HUES6 (cell line): ENCODE results near the gene UTF1.
"Not testable (repeated sequence)": the region's sequence is repeated elsewhere in the genome, so short reads cannot be mapped to it uniquely, and the experiment has no call there.

Source experiments
- H3K27ac ChIP-seq: 2 replicates; pipeline ENCODE4 v1.7.0; 2013; ENCODE audit warnings: low read depth, mild to moderate bottlenecking, low read length, inconsistent platforms
- H3K27me3 ChIP-seq: 2 replicates; pipeline ENCODE4 v1.6.1; 2013; ENCODE audit warnings: low read length; ENCODE audit not compliant: control insufficient read depth, insufficient read depth
- H3K36me3 ChIP-seq: 2 replicates; pipeline ENCODE4 v1.6.1; 2013; ENCODE audit warnings: low read length; ENCODE audit not compliant: control insufficient read depth, insufficient read depth
- H3K4me1 ChIP-seq: 2 replicates; pipeline ENCODE4 v1.6.1; 2013; ENCODE audit warnings: low read length; ENCODE audit not compliant: control insufficient read depth, insufficient read depth
- H3K4me3 ChIP-seq: 2 replicates; pipeline ENCODE4 v1.5.1; 2013; ENCODE audit warnings: low read depth, low read length
- H3K9ac ChIP-seq: one replicate; pipeline ENCODE4 v1.6.1; 2013; ENCODE audit warnings: mild to moderate bottlenecking, low read length
- H3K9me3 ChIP-seq: 2 replicates; pipeline ENCODE4 v1.6.1; 2013; ENCODE audit warnings: low read depth, low read length; ENCODE audit not compliant: control insufficient read depth, insufficient read depth

The UTF1 gene

GRCh38 chr10:133259602-133259989, 29.6 kb downstream of the UTF1 start:
- Histone ChIP-seq H3K27me3 (peaks cover 23% of the 10 kb centered on the region), H3K9ac (no peak overlapping the region), H3K36me3 (no peaks in the 10 kb centered on the region), H3K4me3 (no peak overlapping the region), H3K9me3 (no peaks in the 10 kb centered on the region), H3K27ac (no peak overlapping the region), H3K4me1 (peaks cover 29% of the 10 kb centered on the region)

- H3K27ac ChIP-seq, result 0 out of 2 replicates have a peak overlapping the region, but pooled peaks have one; percentile 45
These were observed 31.1 kb downstream of the UTF1 start for GRCh38 chr10:133260895-133261725.

GRCh38 chr10:133261726-133262325, 31.8 kb downstream of the UTF1 start:
- peaks cover 23% of the 10 kb centered on the region for H3K27me3 ChIP-seq
- H3K9me3 ChIP-seq, result no peaks in the 10 kb centered on the region
- H3K27ac ChIP-seq, result 0 out of 2 replicates have a peak overlapping the region, but pooled peaks have one; percentile 45
- H3K4me3 ChIP-seq, result peak overlapping the region; percentile 68
- peak overlapping the region; percentile 27 for H3K9ac ChIP-seq
- H3K36me3 ChIP-seq, result no peaks in the 10 kb centered on the region
- peaks cover 29% of the 10 kb centered on the region for H3K4me1 ChIP-seq

More at GRCh38 chr10:133260895-133261725, 31.1 kb downstream of the UTF1 start:
- Histone ChIP-seq H3K9me3 (no peaks in the 10 kb centered on the region), H3K27me3 (peaks cover 23% of the 10 kb centered on the region), H3K9ac (peak overlapping the region; percentile 27), H3K4me3 (peak overlapping the region; percentile 68), H3K4me1 (peaks cover 29% of the 10 kb centered on the region), H3K36me3 (no peaks in the 10 kb centered on the region)

- H3K4me1 ChIP-seq, result peaks cover 21% of the 10 kb centered on the region
- H3K36me3 ChIP-seq, result no peaks in the 10 kb centered on the region
- H3K9ac ChIP-seq, result no peak overlapping the region
- no peaks in the 10 kb centered on the region for H3K9me3 ChIP-seq
- H3K27me3 ChIP-seq, result peaks cover 23% of the 10 kb centered on the region
- H3K4me3 ChIP-seq, result no peak overlapping the region
- H3K27ac ChIP-seq, result no peak overlapping the region
These were observed 32.7 kb downstream of the UTF1 start for GRCh38 chr10:133262696-133263095.

GRCh38 chr10:133263674-133264073, 33.7 kb downstream of the UTF1 start:
- Histone ChIP-seq H3K36me3 (no peaks in the 10 kb centered on the region), H3K9ac (no peak overlapping the region), H3K4me3 (no peak overlapping the region), H3K27me3 (peaks cover 23% of the 10 kb centered on the region), H3K4me1 (peaks cover 15% of the 10 kb centered on the region; the same call in 1 of the 2 replicates), H3K9me3 (no peaks in the 10 kb centered on the region), H3K27ac (no peak overlapping the region)

GRCh38 chr10:133264461-133264860, 34.4 kb downstream of the UTF1 start:
- Histone ChIP-seq H3K4me1 (peaks cover 10% of the 10 kb centered on the region; the same call in 1 of the 2 replicates), H3K36me3 (no peaks in the 10 kb centered on the region), H3K9ac (no peak overlapping the region), H3K27ac (no peak overlapping the region), H3K27me3 (peaks cover 23% of the 10 kb centered on the region), H3K9me3 (no peaks in the 10 kb centered on the region), H3K4me3 (no peak overlapping the region)

- H3K9ac ChIP-seq, H3K9me3 ChIP-seq, H3K4me3 ChIP-seq, H3K36me3 ChIP-seq, H3K27ac ChIP-seq: not testable (repeated sequence)
- Histone ChIP-seq H3K4me1 (peaks cover 10% of the 10 kb centered on the region; the same call in 1 of the 2 replicates), H3K27me3 (peaks cover 23% of the 10 kb centered on the region)
These were observed 35.0 kb downstream of the UTF1 start for GRCh38 chr10:133265052-133265451.

- H3K4me3 ChIP-seq, result no peak overlapping the region
- H3K27me3 ChIP-seq, result peaks cover 20% of the 10 kb centered on the region
- H3K27ac ChIP-seq, result no peak overlapping the region
- H3K4me1 ChIP-seq, result peaks cover 8% of the 10 kb centered on the region; the same call in 1 of the 2 replicates
- H3K9ac ChIP-seq, result no peak overlapping the region
- no peaks in the 10 kb centered on the region for H3K36me3 ChIP-seq
- no peaks in the 10 kb centered on the region for H3K9me3 ChIP-seq
These were observed 36.2 kb downstream of the UTF1 start for GRCh38 chr10:133266056-133266795.

- H3K9me3 ChIP-seq, result no peaks in the 10 kb centered on the region
These were observed 37.3 kb downstream of the UTF1 start for GRCh38 chr10:133267293-133267692.

GRCh38 chr10:133267829-133268228, 37.8 kb downstream of the UTF1 start:
- Histone ChIP-seq H3K27ac (no peak overlapping the region), H3K4me1 (peaks cover 3% of the 10 kb centered on the region; the same call in 1 of the 2 replicates), H3K36me3 (no peaks in the 10 kb centered on the region), H3K4me3 (no peak overlapping the region), H3K9ac (no peak overlapping the region), H3K9me3 (no peaks in the 10 kb centered on the region), H3K27me3 (peaks cover 12% of the 10 kb centered on the region)

More at GRCh38 chr10:133267293-133267692, 37.3 kb downstream of the UTF1 start:
- H3K9ac ChIP-seq, result no peak overlapping the region
- H3K27me3 ChIP-seq, result peaks cover 18% of the 10 kb centered on the region
- H3K36me3 ChIP-seq, result no peaks in the 10 kb centered on the region
- H3K4me3 ChIP-seq, result no peak overlapping the region
- H3K4me1 ChIP-seq, result peaks cover 6% of the 10 kb centered on the region; the same call in 1 of the 2 replicates
- H3K27ac ChIP-seq, result no peak overlapping the region
